ENCODE results near the gene CRYZL1. TPM values are rescaled to one million over a fixed set of nuclear protein-coding genes. Genes with fewer than 3 reads are reported as not detected.

Gene CRYZL1
- total RNA-seq, 6 experiments from 2014 or later: 9.7 to 16.3 (median 13.2) TPM

- no peaks in the 10 kb centered on the region for H3K27me3 ChIP-seq
- WGBS (ENCODE audit: insufficient coverage, low coverage, low lambda C conversion rate, missing lambda C conversion rate): 42% methylated on average over 2 of the region's 2 CpGs
- peaks cover 0 to 18% (median 6%) of the 10 kb centered on the region in 4 donors for H3K4me1 ChIP-seq
- intact Hi-C loops (cut with DNase I): no loop called here
- no peaks in the 10 kb centered on the region for H3K9me3 ChIP-seq
- peak in 2 of 4 donors; percentile 27 to 40 for ATAC-seq
- no peak for DNase-seq
- TF ChIP-seq, protein P1, sequence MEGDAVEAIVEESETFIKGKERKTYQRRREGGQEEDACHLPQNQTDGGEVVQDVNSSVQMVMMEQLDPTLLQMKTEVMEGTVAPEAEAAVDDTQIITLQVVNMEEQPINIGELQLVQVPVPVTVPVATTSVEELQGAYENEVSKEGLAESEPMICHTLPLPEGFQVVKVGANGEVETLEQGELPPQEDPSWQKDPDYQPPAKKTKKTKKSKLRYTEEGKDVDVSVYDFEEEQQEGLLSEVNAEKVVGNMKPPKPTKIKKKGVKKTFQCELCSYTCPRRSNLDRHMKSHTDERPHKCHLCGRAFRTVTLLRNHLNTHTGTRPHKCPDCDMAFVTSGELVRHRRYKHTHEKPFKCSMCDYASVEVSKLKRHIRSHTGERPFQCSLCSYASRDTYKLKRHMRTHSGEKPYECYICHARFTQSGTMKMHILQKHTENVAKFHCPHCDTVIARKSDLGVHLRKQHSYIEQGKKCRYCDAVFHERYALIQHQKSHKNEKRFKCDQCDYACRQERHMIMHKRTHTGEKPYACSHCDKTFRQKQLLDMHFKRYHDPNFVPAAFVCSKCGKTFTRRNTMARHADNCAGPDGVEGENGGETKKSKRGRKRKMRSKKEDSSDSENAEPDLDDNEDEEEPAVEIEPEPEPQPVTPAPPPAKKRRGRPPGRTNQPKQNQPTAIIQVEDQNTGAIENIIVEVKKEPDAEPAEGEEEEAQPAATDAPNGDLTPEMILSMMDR (IDR thresholded peaks at IDR 0.05): no peak
- no peak for TF ChIP-seq POLR2A (IDR thresholded peaks at IDR 0.05)
- no peak overlapping the region for H3K27ac ChIP-seq
- no peak overlapping the region for H3K4me3 ChIP-seq
- no peaks in the 10 kb centered on the region for H3K36me3 ChIP-seq
These were observed 24.6 kb upstream of the CRYZL1 start for GRCh38 chr21:33666153-33666552.

DNA sequence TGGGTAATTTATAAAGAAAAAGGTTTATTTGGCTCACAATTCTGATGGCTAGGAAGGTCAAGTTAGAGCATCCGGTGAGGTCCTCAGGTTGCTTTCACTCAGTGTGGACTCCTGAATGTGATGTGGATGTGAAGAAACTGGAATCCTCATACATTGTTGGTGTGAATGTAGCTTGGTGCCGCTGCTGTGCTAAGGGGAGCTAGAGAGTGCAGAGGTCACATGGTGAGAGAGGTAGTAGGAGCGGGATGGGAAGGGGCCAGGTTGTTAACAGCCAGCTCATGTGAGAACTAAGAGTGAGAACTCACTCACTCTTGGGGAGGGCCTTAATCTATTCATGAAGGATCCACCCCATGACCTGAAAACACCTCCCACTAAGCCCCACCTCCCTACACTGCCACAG lies 22.6 kb upstream of the CRYZL1 start:
- H3K4me3 ChIP-seq: no peak overlapping the region
- ATAC-seq: no peak
- H3K36me3 ChIP-seq: no peaks in the 10 kb centered on the region
- TF ChIP-seq, protein P1 (IDR thresholded peaks at IDR 0.05): no peak
- no peak for TF ChIP-seq POLR2A (IDR thresholded peaks at IDR 0.05)
- no peaks in the 10 kb centered on the region for H3K9me3 ChIP-seq
- WGBS (ENCODE audit: insufficient coverage, low coverage, low lambda C conversion rate, missing lambda C conversion rate): 100% methylated on average over 2 of the region's 3 CpGs
- H3K27ac ChIP-seq: no peak overlapping the region
- intact Hi-C loops (cut with DNase I): no loop called here
- DNase-seq: no peak
- peaks cover 0 to 20% (median 6%) of the 10 kb centered on the region in 4 donors for H3K4me1 ChIP-seq
- no peaks in the 10 kb centered on the region for H3K27me3 ChIP-seq

DNA sequence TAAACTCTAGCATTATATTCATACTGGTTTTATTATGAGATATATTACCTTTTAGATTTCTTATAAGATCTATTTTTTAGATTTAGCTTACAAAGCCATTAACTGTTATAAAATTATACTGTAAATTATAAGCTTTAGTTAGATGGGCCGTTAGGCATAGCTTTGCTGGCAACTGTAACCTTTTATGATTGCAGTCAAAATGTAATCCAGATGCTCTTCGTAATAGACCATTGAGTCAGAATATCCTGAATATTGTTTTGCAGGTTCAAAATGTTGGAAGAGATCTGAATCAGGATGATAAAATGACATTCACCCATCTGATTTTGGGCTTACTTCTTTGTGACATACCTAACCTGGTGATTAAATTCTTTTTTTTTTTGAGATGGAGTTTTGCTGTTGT lies 21.7 kb upstream of the CRYZL1 start:
- intact Hi-C loops (cut with DNase I): no loop called here

DNA sequence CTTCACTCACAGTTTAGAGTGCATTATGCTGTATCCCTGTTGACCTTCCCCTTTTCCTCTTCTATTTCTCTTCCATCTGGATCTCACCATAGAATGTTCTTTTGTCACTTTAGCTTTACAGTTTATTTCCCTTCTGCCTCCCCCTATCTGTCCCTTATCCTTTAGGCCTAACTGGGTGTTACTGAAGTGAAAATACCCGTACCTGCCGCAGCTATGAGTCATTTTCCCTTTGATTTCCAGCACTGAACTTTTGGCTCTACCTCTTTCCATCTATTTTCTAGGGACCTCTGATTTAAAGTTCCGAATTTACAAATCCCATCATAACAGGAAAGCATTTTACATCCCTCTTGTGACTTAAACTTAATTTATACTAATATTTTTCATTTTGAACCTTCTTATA lies 20.5 kb upstream of the CRYZL1 start:
- no peak for ATAC-seq
- DNase-seq: no peak
- intact Hi-C loops (cut with DNase I): no loop called here
- no peak overlapping the region for H3K4me3 ChIP-seq
- H3K27ac ChIP-seq: no peak overlapping the region
- no peaks in the 10 kb centered on the region for H3K9me3 ChIP-seq
- no peaks in the 10 kb centered on the region for H3K27me3 ChIP-seq
- no peaks in the 10 kb centered on the region for H3K36me3 ChIP-seq
- peaks cover 0 to 16% (median 4%) of the 10 kb centered on the region in 4 donors for H3K4me1 ChIP-seq
- TF ChIP-seq, protein P1 (IDR thresholded peaks at IDR 0.05): no peak
- TF ChIP-seq POLR2A (IDR thresholded peaks at IDR 0.05): no peak
- WGBS (ENCODE audit: insufficient coverage, low coverage, low lambda C conversion rate, missing lambda C conversion rate): 69% methylated on average over 3 of the region's 3 CpGs

More for the DNA sequence above, 21.7 kb upstream of the CRYZL1 start:
- H3K27ac ChIP-seq: no peak overlapping the region
- WGBS (ENCODE audit: insufficient coverage, low coverage, low lambda C conversion rate, missing lambda C conversion rate): 100% methylated on average over 2 of the region's 2 CpGs
- no peaks in the 10 kb centered on the region for H3K9me3 ChIP-seq
- peaks cover 0 to 21% (median 2%) of the 10 kb centered on the region in 4 donors for H3K4me1 ChIP-seq
- DNase-seq (no peak), ATAC-seq (no peak)
- no peak for TF ChIP-seq POLR2A (IDR thresholded peaks at IDR 0.05)
- TF ChIP-seq, protein P1 (IDR thresholded peaks at IDR 0.05): no peak
- no peaks in the 10 kb centered on the region for H3K27me3 ChIP-seq
- H3K4me3 ChIP-seq: no peak overlapping the region
- no peaks in the 10 kb centered on the region for H3K36me3 ChIP-seq

DNA sequence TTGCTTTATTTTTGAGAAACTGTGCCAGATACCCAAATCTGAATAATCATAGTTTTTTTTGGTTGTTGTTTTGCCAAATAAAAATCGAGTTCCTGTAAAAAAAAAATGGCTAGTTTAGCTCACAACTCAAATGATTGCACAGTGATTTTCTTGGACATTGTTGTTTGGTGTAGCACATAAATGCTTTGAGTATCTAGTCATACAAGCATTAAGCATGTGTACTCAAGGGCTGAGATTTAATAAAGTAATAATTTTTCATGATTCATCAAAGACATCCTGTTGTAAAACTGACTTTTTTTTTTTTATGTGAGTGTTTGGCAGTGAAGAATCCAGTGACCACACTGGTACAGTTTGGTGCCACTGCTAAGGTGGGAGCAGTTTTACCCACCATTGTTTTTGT lies 19.6 kb upstream of the CRYZL1 start:
- intact Hi-C loops (cut with DNase I): no loop called here
- ATAC-seq (no peak), DNase-seq (no peak)
- no peaks in the 10 kb centered on the region for H3K9me3 ChIP-seq
- no peak overlapping the region for H3K4me3 ChIP-seq
- WGBS (ENCODE audit: insufficient coverage, low coverage, low lambda C conversion rate, missing lambda C conversion rate): 77% methylated on average over 1 of the region's 1 CpG
- no peak overlapping the region for H3K27ac ChIP-seq
- no peaks in the 10 kb centered on the region for H3K27me3 ChIP-seq
- peaks cover 0 to 22% (median 6%) of the 10 kb centered on the region in 4 donors for H3K4me1 ChIP-seq
- no peaks in the 10 kb centered on the region for H3K36me3 ChIP-seq
- TF ChIP-seq, protein P1 (IDR thresholded peaks at IDR 0.05): no peak
- no peak for TF ChIP-seq POLR2A (IDR thresholded peaks at IDR 0.05)
